Activated T-helper 2 cell treated with anti-CD3 and anti-CD28 coated beads, Interferon-gamma antibody, Interleukin-2, Interleukin-4, amounts not matched to agents 10 μg/mL and 5 μg/mL and 100 μg/mL, durations not matched to agents 14 hours and 24 hours and 36 hours (primary cell): ENCODE data around the gene GDPD4. TPM values are rescaled to one million over a fixed set of nuclear protein-coding genes. Genes with fewer than 3 reads are reported as not detected.

ENCODE experiments used
- DNase-seq: peaks from one replicate; pipeline ENCODE4 v3.0.0; 2021; ENCODE audit warnings: low spot score
- H3K27ac Mint-ChIP-seq: one replicate; pipeline ENCODE4 v1.8.0; 2021; ENCODE audit warnings: mixed read lengths
- H3K27me3 Mint-ChIP-seq: one replicate; pipeline ENCODE4 v1.8.0; 2021; ENCODE audit warnings: low read depth, mixed read lengths
- H3K36me3 Mint-ChIP-seq: one replicate; pipeline ENCODE4 v1.8.0; 2021; ENCODE audit warnings: low read depth, mixed read lengths
- H3K4me1 Mint-ChIP-seq: one replicate; pipeline ENCODE4 v1.8.0; 2021; ENCODE audit warnings: low read depth, mixed read lengths
- H3K4me3 Mint-ChIP-seq: one replicate; pipeline ENCODE4 v1.8.0; 2021; ENCODE audit warnings: low read depth, mild to moderate bottlenecking, moderate library complexity, mixed read lengths
- H3K9me3 Mint-ChIP-seq: one replicate; pipeline ENCODE4 v1.8.0; 2021; ENCODE audit warnings: mixed read lengths
- intact Hi-C: fragments of 100-400 bp; cut with micrococcal nuclease; formaldehyde crosslinking; loops from one replicate; pipeline ENCODE4 v1.15.1; 2023
- total RNA-seq: library from RNA; stranded (reverse); gene quantifications from 2 replicates; pipeline ENCODE4 v1.2.3, GENCODE V29; 2022

The GDPD4 gene
- total RNA-seq, 1 donor from 2014 or later = not detected

- H3K4me3 Mint-ChIP-seq = no peak overlapping the region
- no peak for DNase-seq
- peaks cover 8% of the 10 kb centered on the region for H3K4me1 Mint-ChIP-seq
- intact Hi-C loops = no loop called here
- H3K36me3 Mint-ChIP-seq = no peaks in the 10 kb centered on the region
- H3K27ac Mint-ChIP-seq = no peak overlapping the region
- peaks cover 24% of the 10 kb centered on the region for H3K9me3 Mint-ChIP-seq
- H3K27me3 Mint-ChIP-seq = peaks cover 8% of the 10 kb centered on the region
Measured at GRCh38 chr11:77253690-77254089, 47.8 kb downstream of the GDPD4 start.

- H3K36me3 Mint-ChIP-seq = no peaks in the 10 kb centered on the region
- intact Hi-C loops = no loop called here
- H3K4me1 Mint-ChIP-seq = peaks cover 8% of the 10 kb centered on the region
- no peak overlapping the region for H3K27ac Mint-ChIP-seq
- H3K27me3 Mint-ChIP-seq = peaks cover 7% of the 10 kb centered on the region
- H3K9me3 Mint-ChIP-seq = peaks cover 24% of the 10 kb centered on the region
- no peak overlapping the region for H3K4me3 Mint-ChIP-seq
- DNase-seq = no peak
Measured at GRCh38 chr11:77252555-77253270, 48.8 kb downstream of the GDPD4 start.

GRCh38 chr11:77250881-77251640 is 50.4 kb downstream of the GDPD4 start:
- Mint-ChIP-seq H3K27me3 (no peaks in the 10 kb centered on the region), H3K27ac (no peak overlapping the region), H3K4me3 (no peak overlapping the region), H3K36me3 (no peaks in the 10 kb centered on the region), H3K4me1 (peaks cover 8% of the 10 kb centered on the region), H3K9me3 (peaks cover 24% of the 10 kb centered on the region)
- no peak for DNase-seq
- intact Hi-C loops = no loop called here

GRCh38 chr11:77249427-77249826 is 52.1 kb downstream of the GDPD4 start:
- peaks cover 11% of the 10 kb centered on the region for H3K4me1 Mint-ChIP-seq
- no peak overlapping the region for H3K4me3 Mint-ChIP-seq
- no peaks in the 10 kb centered on the region for H3K27me3 Mint-ChIP-seq
- no peak overlapping the region for H3K27ac Mint-ChIP-seq
- H3K9me3 Mint-ChIP-seq = peaks cover 24% of the 10 kb centered on the region
- DNase-seq = no peak
- intact Hi-C loops = no loop called here
- no peaks in the 10 kb centered on the region for H3K36me3 Mint-ChIP-seq

GRCh38 chr11:77244277-77245027 is 57.0 kb downstream of the GDPD4 start:
- Mint-ChIP-seq H3K27me3 (no peaks in the 10 kb centered on the region), H3K9me3 (peaks cover 3% of the 10 kb centered on the region), H3K27ac (no peak overlapping the region), H3K4me3 (no peak overlapping the region), H3K36me3 (no peaks in the 10 kb centered on the region), H3K4me1 (peaks cover 6% of the 10 kb centered on the region)
- intact Hi-C loops = no loop called here
- no peak for DNase-seq

- Mint-ChIP-seq H3K4me1 (no peaks in the 10 kb centered on the region), H3K4me3 (no peak overlapping the region), H3K36me3 (no peaks in the 10 kb centered on the region), H3K27me3 (peaks cover 16% of the 10 kb centered on the region), H3K9me3 (peaks cover 3% of the 10 kb centered on the region), H3K27ac (no peak overlapping the region)
- intact Hi-C loops = no loop called here
- no peak for DNase-seq
Measured at GRCh38 chr11:77236901-77237300, 64.6 kb downstream of the GDPD4 start.

GRCh38 chr11:77233011-77233410 is 68.5 kb downstream of the GDPD4 start:
- H3K27ac Mint-ChIP-seq = no peak overlapping the region
- no peak overlapping the region for H3K4me3 Mint-ChIP-seq
- H3K4me1 Mint-ChIP-seq = no peaks in the 10 kb centered on the region
- intact Hi-C loops = no loop called here
- DNase-seq = no peak
- no peaks in the 10 kb centered on the region for H3K36me3 Mint-ChIP-seq
- peaks cover 16% of the 10 kb centered on the region for H3K27me3 Mint-ChIP-seq
- H3K9me3 Mint-ChIP-seq = no peaks in the 10 kb centered on the region

GRCh38 chr11:77232242-77232641 is 69.2 kb downstream of the GDPD4 start:
- peaks cover 16% of the 10 kb centered on the region for H3K27me3 Mint-ChIP-seq
- intact Hi-C loops = no loop called here
- H3K4me3 Mint-ChIP-seq = no peak overlapping the region
- no peaks in the 10 kb centered on the region for H3K9me3 Mint-ChIP-seq
- H3K4me1 Mint-ChIP-seq = no peaks in the 10 kb centered on the region
- no peak for DNase-seq
- H3K27ac Mint-ChIP-seq = no peak overlapping the region
- H3K36me3 Mint-ChIP-seq = no peaks in the 10 kb centered on the region

- Mint-ChIP-seq H3K27me3 (peaks cover 14% of the 10 kb centered on the region), H3K4me1 (no peaks in the 10 kb centered on the region), H3K9me3 (no peaks in the 10 kb centered on the region), H3K36me3 (no peaks in the 10 kb centered on the region), H3K4me3 (no peak overlapping the region), H3K27ac (no peak overlapping the region)
- no peak for DNase-seq
- intact Hi-C loops = no loop called here
Measured at GRCh38 chr11:77231800-77232199, 69.7 kb downstream of the GDPD4 start.

- Mint-ChIP-seq H3K27ac (no peak overlapping the region), H3K9me3 (no peaks in the 10 kb centered on the region), H3K4me1 (no peaks in the 10 kb centered on the region), H3K27me3 (peaks cover 16% of the 10 kb centered on the region), H3K4me3 (no peak overlapping the region), H3K36me3 (no peaks in the 10 kb centered on the region)
- intact Hi-C loops = no loop called here
- no peak for DNase-seq
Measured at GRCh38 chr11:77230878-77231605, 70.4 kb downstream of the GDPD4 start.

GRCh38 chr11:77223797-77224196 is 77.7 kb downstream of the GDPD4 start:
- Mint-ChIP-seq H3K27me3 (peaks cover 32% of the 10 kb centered on the region), H3K9me3 (no peaks in the 10 kb centered on the region), H3K27ac (no peak overlapping the region), H3K4me3 (no peak overlapping the region), H3K4me1 (no peaks in the 10 kb centered on the region), H3K36me3 (no peaks in the 10 kb centered on the region)
- intact Hi-C loops = no loop called here
- DNase-seq = no peak

GRCh38 chr11:77217156-77217555 is 84.3 kb downstream of the GDPD4 start:
- Mint-ChIP-seq H3K4me3 (no peak overlapping the region), H3K36me3 (no peaks in the 10 kb centered on the region), H3K27me3 (peaks cover 20% of the 10 kb centered on the region), H3K4me1 (no peaks in the 10 kb centered on the region), H3K27ac (no peak overlapping the region), H3K9me3 (no peaks in the 10 kb centered on the region)
- intact Hi-C loops = no loop called here
- DNase-seq = no peak
